H1 (cell line): Measurements from ENCODE around the gene NR2F6. TPM values are rescaled to one million over a fixed set of nuclear protein-coding genes. Genes with fewer than 3 reads are reported as not detected.

Experiments used
- CTCF ChIA-PET: fragments of 300-600 bp; sonication (Branson Sonifier 250); formaldehyde crosslinking; loops from one replicate; lab custom pipeline; 2021; ENCODE audit not compliant: partially characterized antibody; lab: Charles Lee
- POLR2A ChIA-PET: fragments of 300-600 bp; sonication (Branson Sonifier 250); formaldehyde crosslinking; loops from one replicate; lab custom pipeline; 2021; ENCODE audit warnings: inconsistent platforms; ENCODE audit not compliant: partially characterized antibody; lab: Charles Lee
- DNase-seq, 2 experiments: peaks; one replicate each; pipeline versions ENCODE4 v3.0.0 to v3.0.0-alpha.2; 2010 to 2022; ENCODE audit warnings: low spot score in 2 of 2, low read depth in 1 of 2, mixed read lengths in 1 of 2
- FAIRE-seq: peaks from 2 replicates; lab custom pipeline; 2011; peaks lifted over from hg19 to GRCh38; lab: Jason Lieb, UNC
- H2AFZ ChIP-seq: 2 replicates; pipeline ENCODE4 v1.8.1; 2012; ENCODE audit warnings: low read length, inconsistent platforms
- H2AK5ac ChIP-seq: 2 replicates; pipeline ENCODE4 v1.6.1; 2013; ENCODE audit warnings: low read depth, low read length
- H2BK120ac ChIP-seq: replicated peaks from 2 replicates; pipeline ENCODE3; 2013; ENCODE audit warnings: low read depth, low read length, inconsistent platforms
- H2BK12ac ChIP-seq: 2 replicates; pipeline ENCODE4 v1.6.1; 2013; ENCODE audit warnings: low read depth, low read length
- H2BK15ac ChIP-seq: 2 replicates; pipeline ENCODE4 v1.6.1; 2013; ENCODE audit warnings: low read length
- H2BK20ac ChIP-seq: 2 replicates; pipeline ENCODE4 v1.6.1; 2013; ENCODE audit warnings: low read length
- H2BK5ac ChIP-seq: 2 replicates; pipeline ENCODE4 v1.6.1; 2013; ENCODE audit warnings: low read depth, low read length
- H3K14ac ChIP-seq: 2 replicates; pipeline ENCODE4 v1.6.1; 2013; ENCODE audit warnings: inconsistent platforms; ENCODE audit not compliant: insufficient read length
- H3K18ac ChIP-seq: 2 replicates; pipeline ENCODE4 v1.6.1; 2013; ENCODE audit warnings: low read length; ENCODE audit errors: extremely low read depth
- H3K23ac ChIP-seq: 2 replicates; pipeline ENCODE4 v1.6.1; 2013; ENCODE audit warnings: inconsistent platforms; ENCODE audit not compliant: insufficient read length
- H3K23me2 ChIP-seq: 2 replicates; pipeline ENCODE4 v1.6.1; 2013; ENCODE audit warnings: low read depth, low read length
- H3K27ac ChIP-seq: 2 replicates; pipeline ENCODE4 v1.6.1; 2011; ENCODE audit warnings: low read depth, low read length, inconsistent platforms
- H3K27me3 ChIP-seq, 4 experiments: replicated peaks in 1 of 4; 1 replicate in 1 of 4; 2 replicates in 3 of 4; pipeline versions ENCODE4 v1.6.1 to v1.8.1; 2011 to 2013; ENCODE audit warnings: low read length in 3 of 4, mild to moderate bottlenecking in 3 of 4, inconsistent platforms in 2 of 4, mixed read lengths in 2 of 4, moderate library complexity in 1 of 4; ENCODE audit not compliant: control insufficient read depth in 3 of 4, insufficient read depth in 3 of 4; ENCODE audit errors: extremely low read depth in 1 of 4
- H3K36me3 ChIP-seq, 4 experiments: 2 replicates each; pipeline versions ENCODE4 v1.6.1 to v1.8.1; 2011 to 2013; ENCODE audit warnings: mild to moderate bottlenecking in 4 of 4, low read length in 3 of 4, moderate library complexity in 2 of 4, control low read depth in 1 of 4, inconsistent platforms in 1 of 4; ENCODE audit not compliant: insufficient read depth in 4 of 4, control insufficient read depth in 2 of 4
- H3K4ac ChIP-seq: replicated peaks from 2 replicates; pipeline ENCODE3; 2013; ENCODE audit warnings: low read length, low read depth, mixed read lengths, inconsistent platforms; ENCODE audit not compliant: insufficient read length
- H3K4me1 ChIP-seq, 4 experiments: replicated peaks in 1 of 4; 1 replicate in 1 of 4; 2 replicates in 3 of 4; pipeline versions ENCODE4 v1.6.1 to v1.8.1; 2011 to 2013; ENCODE audit warnings: low read length in 3 of 4, inconsistent platforms in 2 of 4, mixed read lengths in 1 of 4; ENCODE audit not compliant: insufficient read depth in 4 of 4, control insufficient read depth in 3 of 4
- H3K4me2 ChIP-seq, 2 experiments: 2 replicates each; pipeline versions ENCODE4 v1.6.1 to v1.8.1; 2011 to 2013; ENCODE audit warnings: low read depth in 2 of 2, low read length in 2 of 2, control low read depth in 1 of 2, inconsistent platforms in 1 of 2, mild to moderate bottlenecking in 1 of 2; ENCODE audit not compliant: insufficient read depth in 1 of 2
- H3K4me3 ChIP-seq, 4 experiments: fragments of 200-600, 300-600 bp in 1 of 4; sonication (generic), shearing (Covaris generic), sonication (Bioruptor Twin) in 1 of 4; 2 replicates each; pipeline versions ENCODE4 v1.5.1 to v1.8.1; 2011 to 2016; ENCODE audit warnings: low read length in 4 of 4, low read depth in 3 of 4, control low read depth in 2 of 4, inconsistent platforms in 2 of 4, mild to moderate bottlenecking in 2 of 4, mixed read lengths in 1 of 4, moderate library complexity in 1 of 4; ENCODE audit not compliant: insufficient read depth in 2 of 4; ENCODE audit errors: extremely low read depth in 1 of 4
- H3K56ac ChIP-seq: replicated peaks from 2 replicates; pipeline ENCODE3; 2013; ENCODE audit warnings: low read depth, mild to moderate bottlenecking, mixed read lengths, low read length, inconsistent platforms; ENCODE audit not compliant: insufficient read length
- H3K79me1 ChIP-seq: 2 replicates; pipeline ENCODE4 v1.6.1; 2013; ENCODE audit warnings: low read depth, low read length, control low read depth
- H3K79me2 ChIP-seq, 2 experiments: 2 replicates each; pipeline versions ENCODE4 v1.6.1 to v1.8.1; 2012 to 2013; ENCODE audit warnings: low read length in 2 of 2, mild to moderate bottlenecking in 2 of 2, inconsistent platforms in 1 of 2; ENCODE audit not compliant: insufficient read depth in 2 of 2, control insufficient read depth in 1 of 2
- H3K9ac ChIP-seq, 4 experiments: replicated peaks in 1 of 4; 1 replicate in 1 of 4; 2 replicates in 3 of 4; pipeline versions ENCODE4 v1.6.1 to v1.8.1; 2011 to 2013; ENCODE audit warnings: low read depth in 3 of 4, low read length in 3 of 4, control low read depth in 2 of 4, mild to moderate bottlenecking in 2 of 4, moderate library complexity in 2 of 4, inconsistent platforms in 1 of 4; ENCODE audit errors: extremely low read depth in 1 of 4
- H3K9me3 ChIP-seq, 2 experiments: 2 replicates each; pipeline versions ENCODE4 v1.6.1 to v1.8.1; 2012 to 2013; ENCODE audit warnings: mild to moderate bottlenecking in 2 of 2, moderate library complexity in 2 of 2, control low read depth in 1 of 2, inconsistent platforms in 1 of 2, low read depth in 1 of 2, low read length in 1 of 2, mixed read lengths in 1 of 2; ENCODE audit not compliant: insufficient read depth in 2 of 2
- H4K20me1 ChIP-seq, 2 experiments: replicated peaks in 1 of 2; 2 replicates each; pipeline versions ENCODE3 to v1.8.1; 2011 to 2013; ENCODE audit warnings: inconsistent platforms in 2 of 2, low read length in 2 of 2, mild to moderate bottlenecking in 1 of 2; ENCODE audit not compliant: insufficient read depth in 2 of 2, control insufficient read depth in 1 of 2
- H4K5ac ChIP-seq: 2 replicates; pipeline ENCODE4 v1.6.1; 2013; ENCODE audit warnings: low read length, low read depth, mixed read lengths, inconsistent platforms; ENCODE audit not compliant: insufficient read length
- H4K8ac ChIP-seq: 2 replicates; pipeline ENCODE4 v1.8.0; 2013; ENCODE audit warnings: mild to moderate bottlenecking, moderate library complexity, low read length, inconsistent platforms; ENCODE audit not compliant: insufficient read depth; ENCODE audit errors: extremely low read depth
- H4K91ac ChIP-seq: replicated peaks from 2 replicates; pipeline ENCODE3; 2013; ENCODE audit warnings: low read length, mixed read lengths, inconsistent platforms; ENCODE audit not compliant: insufficient read length
- POLR2AphosphoS5 ChIP-seq: IDR thresholded peaks from 2 replicates; pipeline ENCODE4 v1.6.1; 2011; ENCODE audit warnings: low read depth, low read length
- WGBS, 2 experiments: shearing (Covaris generic) in 1 of 2; methylation state at CpG; one replicate each; pipeline versions ENCODE4 v1.1.6 to v1.1.7; 2013 to 2015; ENCODE audit warnings: low lambda C conversion rate in 2 of 2, mixed read lengths in 2 of 2, inconsistent platforms in 1 of 2, low coverage in 1 of 2, missing lambda C conversion rate in 1 of 2; ENCODE audit not compliant: insufficient replicate concordance in 2 of 2, insufficient coverage in 1 of 2, insufficient read length in 1 of 2; ENCODE audit errors: extremely low coverage in 1 of 2, missing lambda C conversion rate in 1 of 2; 5-methylcytosine and 5-hydroxymethylcytosine counted together
- polyA plus RNA-seq, 7 experiments: library from polyadenylated mRNA; depleted of rRNA in 3 of 7; stranded (reverse) in 5 of 7; unstranded in 2 of 7; fragments of >200 nt in 5 of 7; fragments of 200-250 nt in 2 of 7; gene quantifications; 1 replicate in 5 of 7; 2 replicates in 1 of 7; 4 replicates in 1 of 7; pipeline versions ENCODE4 v1.2.1 to v1.2.3, GENCODE V29; 2011 to 2013; ENCODE audit warnings: missing spikeins in 2 of 7, mixed read lengths in 2 of 7
- total RNA-seq: library from RNA; stranded (reverse); fragmentation: NEBNext Ultra II Directional; extraction: Animal tissue kit (Norgen Biotek cat#: 25700); gene quantifications from 2 replicates; pipeline ENCODE4 v1.2.1, GENCODE V29; 2021

The NR2F6 gene
- total and polyA plus RNA-seq, 2 of the 8 experiments (the other 6 are each of a cell fraction or from before 2014, with no cell fraction given), result 99.7 to 114 TPM

DNA sequence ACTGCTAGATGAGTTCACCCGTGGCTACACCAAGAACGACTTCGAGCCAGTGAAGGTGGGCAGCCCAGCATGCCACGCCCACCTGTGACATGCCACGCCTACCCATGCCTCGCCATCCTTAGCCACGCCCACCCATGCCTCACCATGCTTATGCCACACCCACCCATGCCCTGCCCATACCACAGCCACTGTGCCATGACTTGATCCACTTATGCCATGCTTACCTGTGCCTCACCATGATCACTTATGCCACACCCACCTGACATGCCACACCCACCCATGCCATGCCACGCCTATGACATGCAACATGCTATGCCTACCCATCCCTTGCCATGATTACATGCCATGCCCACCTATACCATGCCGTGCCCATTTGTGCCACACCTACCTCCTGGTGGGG lies 43.5 kb downstream of the NR2F6 start:
- H2BK20ac ChIP-seq, result no peak overlapping the region
- no peak overlapping the region for H4K8ac ChIP-seq
- no peak overlapping the region for H2BK120ac ChIP-seq
- no peaks in the 10 kb centered on the region for H3K23me2 ChIP-seq
- peaks cover 0 to 34% (median 17%) of the 10 kb centered on the region in 4 experiments; a peak in 7 of 8 replicates for H3K36me3 ChIP-seq
- H3K27ac ChIP-seq, result no peak overlapping the region
- WGBS, 2 experiments, result 83% methylated on average over 9 of the region's 9 CpGs; no CpG with 5 or more reads in 1 of the 2 experiments
- no peak overlapping the region for H3K9ac ChIP-seq
- no peak overlapping the region for H3K14ac ChIP-seq
- peaks cover 2 to 3% of the 10 kb centered on the region in 2 experiments for H4K20me1 ChIP-seq
- ChIA-PET POLR2A (no interaction called here), CTCF (interaction anchor here (2.1 kb wide), 1 partner anchor 11 kb away, joined by 7 read pairs; no protein-coding TSS in a partner anchor)
- H3K23ac ChIP-seq, result no peak overlapping the region
- H2BK12ac ChIP-seq, result no peak overlapping the region
- no peaks in the 10 kb centered on the region for H3K79me2 ChIP-seq
- H3K27me3 ChIP-seq, result no peaks in the 10 kb centered on the region
- 0 out of 2 replicates have a peak overlapping the region, but pooled peaks have one; percentile 33 for H2AK5ac ChIP-seq
- no peaks in the 10 kb centered on the region for H3K4me1 ChIP-seq
- H3K56ac ChIP-seq, result no peak overlapping the region
- H2BK5ac ChIP-seq, result no peak overlapping the region; the same call in 1 of the 2 replicates
- no peak overlapping the region for H3K18ac ChIP-seq
- no peak overlapping the region for H3K4me3 ChIP-seq
- H3K79me1 ChIP-seq, result no peaks in the 10 kb centered on the region
- no peaks in the 10 kb centered on the region for H3K9me3 ChIP-seq
- H2BK15ac ChIP-seq, result no peak overlapping the region
- no peak for DNase-seq
- H3K4ac ChIP-seq, result no peak overlapping the region
- no peak overlapping the region for H2AFZ ChIP-seq
- H4K91ac ChIP-seq, result no peak overlapping the region
- no peak for FAIRE-seq
- no peak overlapping the region for H4K5ac ChIP-seq
- no peak overlapping the region for H3K4me2 ChIP-seq
- TF ChIP-seq POLR2AphosphoS5, result peak; percentile 46; the same call in 1 of the 2 replicates
